Adrenal gland (tissue), 12 donors: Measurements from ENCODE around the gene GFRA3. TPM values are rescaled to one million over a fixed set of nuclear protein-coding genes. Genes with fewer than 3 reads are reported as not detected.
A peak's percentile ranks its signal among the peaks of the same experiment; 100 is the strongest.

Experiments
- DNase-seq, 7 donors: peaks; one replicate each; pipeline ENCODE4 v3.0.0-alpha.2; 2019 to 2020
- H3K27ac ChIP-seq, 5 donors: fragments of 200-600 bp; sonication (generic) in 4 of 5; 1 replicate in 3 of 5; 2 replicates in 2 of 5; pipeline versions ENCODE4 v1.5.1 to v1.8.0; 2016 to 2020; ENCODE audit warnings: mild to moderate bottlenecking in 1 of 5
- H3K27me3 ChIP-seq: fragments of 200-600 bp; 2 replicates; pipeline ENCODE4 v1.8.0; 2021
- H3K36me3 ChIP-seq, 2 donors: fragments of 200-600 bp; replicated peaks in 1 of 2; 1 replicate in 1 of 2; 2 replicates in 1 of 2; pipeline versions ENCODE4 v1.5.1 to v1.8.0; 2018 to 2022
- H3K4me1 ChIP-seq, 2 donors: fragments of 200-600 bp; replicated peaks in 1 of 2; 1 replicate in 1 of 2; 2 replicates in 1 of 2; pipeline versions ENCODE4 v1.5.1 to v1.8.0; 2018 to 2021
- H3K4me3 ChIP-seq, 4 donors: fragments of 200-600 bp; sonication (generic) in 3 of 4; one replicate each; pipeline ENCODE4 v1.5.1; 2016 to 2018
- H3K9me3 ChIP-seq, 3 donors: fragments of 200-600 bp; sonication (generic) in 1 of 3; replicated peaks in 1 of 3; 1 replicate in 2 of 3; 2 replicates in 1 of 3; pipeline versions ENCODE4 v1.5.1 to v1.8.0; 2016 to 2021
- CTCF ChIP-seq, 6 experiments: fragments of 450-650 bp in 4 of 6; fragments of 200-600 bp in 2 of 6; sonication (generic) in 1 of 6; IDR thresholded peaks; 1 replicate in 5 of 6; 2 replicates in 1 of 6; pipeline versions ENCODE4 v1.5.1 to v1.8.0; 2016 to 2021; ENCODE audit warnings: antibody characterized with exemption in 6 of 6, mild to moderate bottlenecking in 2 of 6, moderate library complexity in 1 of 6
- POLR2A ChIP-seq, 2 donors: fragments of 450-650 bp; IDR thresholded peaks; one replicate each; pipeline ENCODE4 v1.6.1; 2017; ENCODE audit warnings: antibody characterized with exemption in 2 of 2, mild to moderate bottlenecking in 2 of 2, moderate library complexity in 1 of 2
- WGBS, 4 donors: extraction: QIAGEN DNeasy Blood & Tissue Kit in 2 of 4; methylation state at CpG; one replicate each; pipeline versions ENCODE4 v1.1.5 to v1.1.7; 2013 to 2017; 5-methylcytosine and 5-hydroxymethylcytosine counted together
- intact Hi-C, 2 donors: fragments of 100-400 bp; cut with DNase I; formaldehyde crosslinking; loops; one replicate each; pipeline versions ENCODE4 v1.14.1 to v1.15.0; 2022 to 2023
- polyA plus RNA-seq, 3 donors: library from polyadenylated mRNA; stranded (reverse); fragments of 200-250 nt in 2 of 3; fragments of 350-450 nt in 1 of 3; fragmentation: Illumina TruSeq in 1 of 3; extraction: RNeasy Lipid Tissue Mini Kit (QIAGEN cat#74804) in 1 of 3; gene quantifications; one replicate each; pipeline ENCODE4 v1.2.3, GENCODE V29; 2013 to 2014
- total RNA-seq, 9 donors: library from RNA; depleted of rRNA in 4 of 9; stranded (reverse); fragments of >200 nt in 4 of 9; fragments of 120-200 nt in 1 of 9; fragmentation: NEBNext Ultra II Directional in 1 of 9; extraction: Animal tissue kit (Norgen Biotek cat#: 25700) in 1 of 9; gene quantifications; one replicate each; pipeline versions ENCODE4 v1.1.0 to v1.2.4, GENCODE V29; 2013 to 2023
- donor health status: healthy with polysubstance abuse.
- donor health status: Bipolar disorder and iron deficiency.
- donor health status: DM: yes; HTN: yes; CAD: no.
- donor health status: DM: no; HTN: no; CAD: no.
- donor health status: DM: no; HTN: no; CAD: no.
- donor health status: DM: yes; HTN: yes; CAD: no.

The GFRA3 gene
- total and polyA plus RNA-seq, 12 donors = 0.18 to 4.0 (median 0.39) TPM; not detected in 1

GRCh38 chr5:138243794-138244193, 30.6 kb downstream of the GFRA3 start:
- Histone ChIP-seq H3K36me3 (no peaks in the 10 kb centered on the region), H3K9me3 (no peaks in the 10 kb centered on the region), H3K4me1 (peaks cover 0 to 8% of the 10 kb centered on the region in 2 donors), H3K27ac (no peak overlapping the region), H3K27me3 (peaks cover 4% of the 10 kb centered on the region), H3K4me3 (no peak overlapping the region)
- no peak for DNase-seq
- 64 to 84% (median 76%) methylated on average over 2 of the region's 2 CpGs for WGBS, 4 donors
- TF ChIP-seq POLR2A (IDR thresholded peaks at IDR 0.05) = no peak
- no peak for TF ChIP-seq CTCF (IDR thresholded peaks at IDR 0.05)
- intact Hi-C loops = no loop called here

GRCh38 chr5:138241688-138242571, 32.5 kb downstream of the GFRA3 start:
- TF ChIP-seq CTCF (IDR thresholded peaks at IDR 0.05) (no peak), POLR2A (IDR thresholded peaks at IDR 0.05) (no peak)
- DNase-seq = peak in 3 of 7 donors; percentile 14 to 23 (median 21)
- intact Hi-C loops = no loop called here
- peaks cover 4% of the 10 kb centered on the region for H3K27me3 ChIP-seq
- H3K4me3 ChIP-seq = peak overlapping the region in 2 of 4 donors; percentile 29 to 54
- H3K4me1 ChIP-seq = peaks cover 0 to 8% of the 10 kb centered on the region in 2 donors
- WGBS, 4 donors = 4 to 10% (median 4%) methylated on average over 24 to 67 of the region's 67 CpGs
- H3K27ac ChIP-seq = peak overlapping the region in 1 of 5 donors; percentile 1
- H3K9me3 ChIP-seq = no peaks in the 10 kb centered on the region
- H3K36me3 ChIP-seq = no peaks in the 10 kb centered on the region

GRCh38 chr5:138240650-138241385, 33.6 kb downstream of the GFRA3 start:
- Histone ChIP-seq H3K4me1 (peaks cover 0 to 8% of the 10 kb centered on the region in 2 donors), H3K4me3 (no peak overlapping the region), H3K27ac (no peak overlapping the region), H3K9me3 (no peaks in the 10 kb centered on the region), H3K27me3 (peaks cover 4% of the 10 kb centered on the region), H3K36me3 (no peaks in the 10 kb centered on the region)
- TF ChIP-seq POLR2A (IDR thresholded peaks at IDR 0.05) (no peak), CTCF (IDR thresholded peaks at IDR 0.05) (no peak)
- DNase-seq = no peak
- WGBS, 4 donors = 47 to 75% (median 62%) methylated on average over 3 of the region's 3 CpGs
- intact Hi-C loops = no loop called here

GRCh38 chr5:138238034-138238433, 36.4 kb downstream of the GFRA3 start:
- DNase-seq = no peak
- Histone ChIP-seq H3K27ac (no peak overlapping the region), H3K27me3 (peaks cover 4% of the 10 kb centered on the region), H3K36me3 (no peaks in the 10 kb centered on the region), H3K9me3 (no peaks in the 10 kb centered on the region), H3K4me3 (no peak overlapping the region), H3K4me1 (peaks cover 0 to 8% of the 10 kb centered on the region in 2 donors)
- WGBS, 4 donors = 80 to 97% (median 89%) methylated on average over 1 of the region's 1 CpG
- intact Hi-C loops = no loop called here
- TF ChIP-seq CTCF (IDR thresholded peaks at IDR 0.05) = no peak
- no peak for TF ChIP-seq POLR2A (IDR thresholded peaks at IDR 0.05)
